Transverse colon (tissue), 4 donors: ENCODE results near the gene BSG. TPM values are rescaled to one million over a fixed set of nuclear protein-coding genes. Genes with fewer than 3 reads are reported as not detected.

Experiments
- DNase-seq: peaks from one replicate; pipeline ENCODE4 v3.0.0-alpha.2; 2019
- H3K27ac ChIP-seq, 4 donors: fragments of 200-600 bp; sonication (generic); 2 replicates each; pipeline ENCODE4 v1.5.1; 2016 to 2018; ENCODE audit warnings: inconsistent platforms in 4 of 4
- H3K27me3 ChIP-seq: fragments of 200-600 bp; sonication (generic); 2 replicates; pipeline ENCODE4 v1.5.1; 2017; ENCODE audit warnings: inconsistent platforms
- H3K36me3 ChIP-seq, 4 donors: fragments of 200-600 bp; sonication (generic); 2 replicates each; pipeline ENCODE4 v1.5.1; 2017 to 2019; ENCODE audit warnings: inconsistent platforms in 4 of 4
- H3K4me1 ChIP-seq, 4 donors: fragments of 200-600 bp; sonication (generic); 2 replicates each; pipeline ENCODE4 v1.5.1; 2017 to 2020; ENCODE audit warnings: inconsistent platforms in 4 of 4
- H3K4me3 ChIP-seq, 4 donors: fragments of 200-600 bp; sonication (generic); 1 replicate in 1 of 4; 2 replicates in 3 of 4; pipeline versions ENCODE4 v1.5.1 to v1.6.1; 2017 to 2019; ENCODE audit warnings: inconsistent platforms in 4 of 4
- H3K9me3 ChIP-seq, 2 donors: fragments of 200-600 bp; sonication (generic); 2 replicates each; pipeline ENCODE4 v1.5.1; 2017 to 2019; ENCODE audit warnings: inconsistent platforms in 2 of 2
- CTCF ChIP-seq, 5 experiments: fragments of 200-600 bp in 3 of 5; fragments of 450-650 bp in 2 of 5; sonication (generic) in 3 of 5; IDR thresholded peaks; 1 replicate in 2 of 5; 2 replicates in 3 of 5; pipeline ENCODE4 v1.5.1; 2016 to 2017; ENCODE audit warnings: antibody characterized with exemption in 5 of 5, inconsistent platforms in 3 of 5, mild to moderate bottlenecking in 2 of 5, moderate library complexity in 1 of 5
- EP300 ChIP-seq: sonication (generic); formaldehyde crosslinking; IDR thresholded peaks from one replicate; pipeline ENCODE4 v1.6.1; 2017; ENCODE audit warnings: antibody characterized with exemption, low read depth
- POLR2A ChIP-seq: fragments of 450-650 bp; IDR thresholded peaks from one replicate; pipeline ENCODE4 v1.6.1; 2016; ENCODE audit warnings: antibody characterized with exemption, mild to moderate bottlenecking, moderate library complexity
- POLR2AphosphoS5 ChIP-seq, 3 donors: sonication (generic); formaldehyde crosslinking; IDR thresholded peaks; one replicate each; pipeline ENCODE4 v1.6.1; 2016; ENCODE audit warnings: antibody characterized with exemption in 3 of 3
- WGBS, 2 donors: methylation state at CpG; one replicate each; pipeline ENCODE4 v1.1.5; 2018; ENCODE audit warnings: low coverage in 1 of 2; 5-methylcytosine and 5-hydroxymethylcytosine counted together
- in situ Hi-C, 4 donors: fragments of 200-750 bp; cut with MboI; loops; one replicate each; pipeline versions ENCODE4 v1.15.0 to v1.15.1; 2017; ENCODE audit warnings: low sequenced_read_pairs in 3 of 4, low pct_ligation_motif_present in 1 of 4, low pct_unique_long_range_greater_than_20kb in 1 of 4
- intact Hi-C: fragments of 100-400 bp; cut with DNase I; formaldehyde crosslinking; loops from one replicate; pipeline ENCODE4 v1.15.1; 2023; ENCODE audit warnings: low total_unique reads
- total RNA-seq, 4 donors: library from RNA; depleted of rRNA; stranded (reverse); fragments of >200 nt; gene quantifications; one replicate each; pipeline ENCODE4 v1.1.0, GENCODE V29; 2016

BSG gene
- total RNA-seq: 1,000 to 10,000 TPM in 3 of 4 donors, 100 to 1,000 TPM in 1; 909 to 2,228 (median 1,224) TPM

GRCh38 chr19:572140-572742, at the start of gene BSG:
BSG (plus strand) TSS chr19:572596; CDS start chr19:572635, 39 bp downstream.
- intact Hi-C loops (loop anchor here (5.0 kb wide), 1 partner anchor 40 kb away; the partner anchor contains the start of gene CDC34), in situ Hi-C loops (no loop called here)
- no peaks in the 10 kb centered on the region for H3K9me3 ChIP-seq
- H3K4me3 ChIP-seq: peak within 1 kb of the TSS; percentile 87 to 100 (median 98)
- DNase-seq: peak; percentile 99
- TF ChIP-seq POLR2AphosphoS5 (IDR thresholded peaks at IDR 0.05) (peak; percentile 98), EP300 (no peak), CTCF (IDR thresholded peaks at IDR 0.05) (no peak), POLR2A (peak; percentile 96)
- H3K27me3 ChIP-seq: no peaks in the 10 kb centered on the region
- H3K4me1 ChIP-seq: peaks cover 21 to 52% (median 46%) of the 10 kb centered on the region in 4 donors
- WGBS, 2 donors: 0% methylated on average over 10 to 77 of the region's 79 CpGs
- H3K27ac ChIP-seq: peak within 1 kb of the TSS; percentile 92 to 99 (median 96)
- H3K36me3 ChIP-seq: no peaks in the 10 kb centered on the region

GRCh38 chr19:522726-523125, 49.7 kb upstream of the BSG start:
- Histone ChIP-seq H3K9me3 (no peaks in the 10 kb centered on the region), H3K36me3 (no peaks in the 10 kb centered on the region), H3K27me3 (peaks cover 17% of the 10 kb centered on the region), H3K4me3 (no peak overlapping the region), H3K27ac (no peak overlapping the region), H3K4me1 (peaks cover 0 to 4% (median 0%) of the 10 kb centered on the region in 4 donors)
- intact Hi-C loops (no loop called here), in situ Hi-C loops (no loop called here)
- DNase-seq: no peak
- WGBS, 2 donors: 92% methylated on average over 12 of the region's 12 CpGs; no CpG with 5 or more reads in 1 of the 2 donors
- TF ChIP-seq POLR2A: no peak
- no peak for TF ChIP-seq EP300
- TF ChIP-seq CTCF (IDR thresholded peaks at IDR 0.05): no peak
- no peak for TF ChIP-seq POLR2AphosphoS5 (IDR thresholded peaks at IDR 0.05)

- Histone ChIP-seq H3K9me3 (no peaks in the 10 kb centered on the region), H3K4me3 (no peak overlapping the region), H3K27me3 (peaks cover 20% of the 10 kb centered on the region), H3K27ac (no peak overlapping the region), H3K4me1 (no peaks in the 10 kb centered on the region), H3K36me3 (no peaks in the 10 kb centered on the region)
- DNase-seq: no peak
- TF ChIP-seq POLR2AphosphoS5 (IDR thresholded peaks at IDR 0.05) (no peak), CTCF (IDR thresholded peaks at IDR 0.05) (no peak), POLR2A (no peak), EP300 (no peak)
- WGBS, 2 donors: 49% methylated on average over 29 of the region's 29 CpGs; no CpG with 5 or more reads in 1 of the 2 donors
- in situ Hi-C loops (no loop called here), intact Hi-C loops (no loop called here)
These were observed 48.2 kb upstream of the BSG start for GRCh38 chr19:524062-524674.

GRCh38 chr19:525029-525428, 47.4 kb upstream of the BSG start:
- no peak overlapping the region for H3K4me3 ChIP-seq
- H3K27ac ChIP-seq: no peak overlapping the region
- H3K36me3 ChIP-seq: no peaks in the 10 kb centered on the region
- no peaks in the 10 kb centered on the region for H3K4me1 ChIP-seq
- peaks cover 20% of the 10 kb centered on the region for H3K27me3 ChIP-seq
- no peak for DNase-seq
- no peak for TF ChIP-seq POLR2AphosphoS5 (IDR thresholded peaks at IDR 0.05)
- TF ChIP-seq POLR2A: no peak
- TF ChIP-seq EP300: no peak
- no peak for TF ChIP-seq CTCF (IDR thresholded peaks at IDR 0.05)
- intact Hi-C loops (no loop called here), in situ Hi-C loops (no loop called here)
- 42 to 61% methylated on average over 2 to 10 of the region's 18 CpGs for WGBS, 2 donors
- no peaks in the 10 kb centered on the region for H3K9me3 ChIP-seq
